ENCODE measurements around the gene GATA6.

DNA sequence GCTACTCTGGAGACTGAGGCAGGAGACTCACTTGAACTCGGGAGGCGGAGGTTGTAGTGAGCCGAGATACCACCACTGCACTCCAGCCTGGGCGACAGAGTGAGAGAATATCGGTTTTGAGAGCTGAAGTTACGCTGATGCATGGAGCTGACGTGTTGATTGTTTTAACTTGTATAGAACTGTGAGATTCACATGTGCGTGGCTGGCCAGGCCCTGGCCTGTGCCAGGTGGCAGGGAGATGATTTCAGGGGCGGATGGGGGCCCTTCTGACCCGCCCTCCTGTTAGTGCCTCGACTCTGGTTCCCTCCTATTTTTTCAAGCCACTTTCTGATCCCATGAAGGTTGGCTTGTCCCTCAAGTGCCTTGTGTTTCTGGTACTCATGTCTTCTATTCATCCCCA lies 25.7 kb downstream of the GATA6 start:
- TF ChIP-seq, protein P1, sequence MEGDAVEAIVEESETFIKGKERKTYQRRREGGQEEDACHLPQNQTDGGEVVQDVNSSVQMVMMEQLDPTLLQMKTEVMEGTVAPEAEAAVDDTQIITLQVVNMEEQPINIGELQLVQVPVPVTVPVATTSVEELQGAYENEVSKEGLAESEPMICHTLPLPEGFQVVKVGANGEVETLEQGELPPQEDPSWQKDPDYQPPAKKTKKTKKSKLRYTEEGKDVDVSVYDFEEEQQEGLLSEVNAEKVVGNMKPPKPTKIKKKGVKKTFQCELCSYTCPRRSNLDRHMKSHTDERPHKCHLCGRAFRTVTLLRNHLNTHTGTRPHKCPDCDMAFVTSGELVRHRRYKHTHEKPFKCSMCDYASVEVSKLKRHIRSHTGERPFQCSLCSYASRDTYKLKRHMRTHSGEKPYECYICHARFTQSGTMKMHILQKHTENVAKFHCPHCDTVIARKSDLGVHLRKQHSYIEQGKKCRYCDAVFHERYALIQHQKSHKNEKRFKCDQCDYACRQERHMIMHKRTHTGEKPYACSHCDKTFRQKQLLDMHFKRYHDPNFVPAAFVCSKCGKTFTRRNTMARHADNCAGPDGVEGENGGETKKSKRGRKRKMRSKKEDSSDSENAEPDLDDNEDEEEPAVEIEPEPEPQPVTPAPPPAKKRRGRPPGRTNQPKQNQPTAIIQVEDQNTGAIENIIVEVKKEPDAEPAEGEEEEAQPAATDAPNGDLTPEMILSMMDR (IDR thresholded peaks at IDR 0.05): no peak
- TF ChIP-seq EP300 (IDR thresholded peaks at IDR 0.05) (no peak), POLR2A (IDR thresholded peaks at IDR 0.05) (no peak)

Measured in ovary (tissue), 3 donors.